Mesendoderm (in vitro differentiated cells): Measurements from ENCODE around the gene CACNA1C.

Experiments
- DNase-seq: peaks from one replicate; pipeline ENCODE4 v3.0.0; 2013
- H2AK5ac ChIP-seq: 2 replicates; pipeline ENCODE4 v1.6.1; 2013; ENCODE audit warnings: low read length, inconsistent platforms
- H2BK120ac ChIP-seq: 2 replicates; pipeline ENCODE4 v1.6.1; 2013; ENCODE audit warnings: low read depth, mild to moderate bottlenecking, low read length, moderate library complexity, mixed read lengths
- H2BK15ac ChIP-seq: replicated peaks from 2 replicates; pipeline ENCODE4 v1.6.1; 2013; ENCODE audit warnings: low read depth, mild to moderate bottlenecking, moderate library complexity
- H2BK5ac ChIP-seq: 2 replicates; pipeline ENCODE4 v1.6.1; 2013; ENCODE audit warnings: low read length, inconsistent platforms
- H3K18ac ChIP-seq: 2 replicates; pipeline ENCODE4 v1.6.1; 2013; ENCODE audit warnings: mild to moderate bottlenecking, low read length, mixed read lengths
- H3K23ac ChIP-seq: one replicate; pipeline ENCODE4 v1.6.1; 2013; ENCODE audit warnings: low read length
- H3K27ac ChIP-seq: 2 replicates; pipeline ENCODE4 v1.5.1; 2013; ENCODE audit warnings: low read depth, mild to moderate bottlenecking, inconsistent platforms, low read length, moderate library complexity
- H3K27me3 ChIP-seq: 2 replicates; pipeline ENCODE4 v1.6.1; 2013; ENCODE audit warnings: low read length, control low read depth, mild to moderate bottlenecking, inconsistent platforms; ENCODE audit not compliant: insufficient read depth, poor library complexity
- H3K36me3 ChIP-seq: 2 replicates; pipeline ENCODE4 v1.6.1; 2013; ENCODE audit warnings: low read length, inconsistent platforms; ENCODE audit not compliant: control insufficient read depth, insufficient read depth
- H3K4ac ChIP-seq: one replicate; pipeline ENCODE4 v1.6.1; 2013; ENCODE audit warnings: low read depth, mild to moderate bottlenecking, low read length, moderate library complexity
- H3K4me1 ChIP-seq: 2 replicates; pipeline ENCODE4 v1.6.1; 2013; ENCODE audit warnings: low read depth, low read length, inconsistent platforms; ENCODE audit not compliant: control insufficient read depth
- H3K4me2 ChIP-seq: 2 replicates; pipeline ENCODE4 v1.6.1; 2013; ENCODE audit warnings: low read length
- H3K4me3 ChIP-seq: 2 replicates; pipeline ENCODE4 v1.5.1; 2013; ENCODE audit warnings: mild to moderate bottlenecking, low read length
- H3K56ac ChIP-seq: one replicate; pipeline ENCODE4 v1.6.1; 2013; ENCODE audit warnings: low read length
- H3K79me1 ChIP-seq: 2 replicates; pipeline ENCODE4 v1.6.1; 2013; ENCODE audit warnings: low read length, inconsistent platforms
- H3K79me2 ChIP-seq: 2 replicates; pipeline ENCODE4 v1.6.1; 2013; ENCODE audit warnings: mild to moderate bottlenecking, low read length; ENCODE audit not compliant: control insufficient read depth, insufficient read depth
- H3K9ac ChIP-seq: 2 replicates; pipeline ENCODE4 v1.6.1; 2013; ENCODE audit warnings: low read length, inconsistent platforms
- H4K5ac ChIP-seq: one replicate; pipeline ENCODE4 v1.6.1; 2013; ENCODE audit warnings: low read length
- H4K8ac ChIP-seq: one replicate; pipeline ENCODE4 v1.6.1; 2013; ENCODE audit warnings: low read depth, mild to moderate bottlenecking, control low read depth, low read length, moderate library complexity
- WGBS: extraction: QIAGEN DNeasy Blood & Tissue Kit; methylation state at CpG from one replicate; pipeline ENCODE4 v1.1.7; 2013; ENCODE audit warnings: low lambda C conversion rate, missing lambda C conversion rate; ENCODE audit not compliant: insufficient coverage; ENCODE audit errors: extremely low coverage; 5-methylcytosine and 5-hydroxymethylcytosine counted together

Gene CACNA1C

GRCh38 chr12:2277492-2278155 lies 224.8 kb downstream of the CACNA1C start:
- Histone ChIP-seq H3K9ac (no peak overlapping the region), H3K4me2 (no peak overlapping the region), H2AK5ac (no peak overlapping the region), H4K8ac (no peak overlapping the region), H3K27ac (no peak overlapping the region), H3K4me3 (no peak overlapping the region), H2BK5ac (no peak overlapping the region), H3K79me1 (no peaks in the 10 kb centered on the region), H3K56ac (no peak overlapping the region), H4K5ac (no peak overlapping the region), H3K36me3 (no peaks in the 10 kb centered on the region), H2BK15ac (no peak overlapping the region), H2BK120ac (no peak overlapping the region), H3K4ac (no peak overlapping the region), H3K27me3 (no peaks in the 10 kb centered on the region), H3K4me1 (no peaks in the 10 kb centered on the region), H3K18ac (no peak overlapping the region), H3K23ac (no peak overlapping the region), H3K79me2 (no peaks in the 10 kb centered on the region)
- no peak for DNase-seq
- WGBS = no CpG with 5 or more reads among the region's 6 CpGs

- no CpG with 5 or more reads among the region's 1 CpG for WGBS
- no peak for DNase-seq
Observed at GRCh38 chr12:2281446-2281845, 228.7 kb downstream of the CACNA1C start.

GRCh38 chr12:2282318-2282717 lies 229.5 kb downstream of the CACNA1C start:
- Histone ChIP-seq H3K27ac (no peak overlapping the region), H3K79me2 (no peaks in the 10 kb centered on the region), H3K27me3 (no peaks in the 10 kb centered on the region), H3K18ac (no peak overlapping the region), H2BK120ac (no peak overlapping the region), H3K4me2 (no peak overlapping the region), H2BK5ac (no peak overlapping the region), H2BK15ac (no peak overlapping the region), H3K56ac (no peak overlapping the region), H4K5ac (no peak overlapping the region), H4K8ac (no peak overlapping the region), H3K79me1 (no peaks in the 10 kb centered on the region), H3K4me3 (no peak overlapping the region), H3K9ac (no peak overlapping the region), H3K23ac (no peak overlapping the region), H2AK5ac (no peak overlapping the region), H3K4me1 (peaks cover 2% of the 10 kb centered on the region), H3K4ac (no peak overlapping the region), H3K36me3 (no peaks in the 10 kb centered on the region)
- no CpG with 5 or more reads among the region's 6 CpGs for WGBS
- peak; percentile 82 for DNase-seq

More at GRCh38 chr12:2281446-2281845, 228.7 kb downstream of the CACNA1C start:
- H2BK15ac ChIP-seq = no peak overlapping the region
- no peaks in the 10 kb centered on the region for H3K36me3 ChIP-seq
- no peak overlapping the region for H3K27ac ChIP-seq
- no peak overlapping the region for H3K18ac ChIP-seq
- H2BK120ac ChIP-seq = no peak overlapping the region
- no peak overlapping the region for H3K4me3 ChIP-seq
- H3K27me3 ChIP-seq = no peaks in the 10 kb centered on the region
- H3K56ac ChIP-seq = no peak overlapping the region
- H3K4ac ChIP-seq = no peak overlapping the region
- H4K8ac ChIP-seq = no peak overlapping the region
- H3K23ac ChIP-seq = no peak overlapping the region
- H3K79me1 ChIP-seq = no peaks in the 10 kb centered on the region
- H4K5ac ChIP-seq = no peak overlapping the region
- H3K4me2 ChIP-seq = no peak overlapping the region
- no peak overlapping the region for H2AK5ac ChIP-seq
- no peak overlapping the region for H3K9ac ChIP-seq
- H3K79me2 ChIP-seq = no peaks in the 10 kb centered on the region
- peaks cover 2% of the 10 kb centered on the region for H3K4me1 ChIP-seq
- no peak overlapping the region for H2BK5ac ChIP-seq

- no CpG with 5 or more reads among the region's 6 CpGs for WGBS
- Histone ChIP-seq H3K23ac (no peak overlapping the region), H3K4me3 (no peak overlapping the region), H2BK5ac (no peak overlapping the region), H3K4me2 (no peak overlapping the region), H3K4me1 (peaks cover 4% of the 10 kb centered on the region), H2BK15ac (no peak overlapping the region), H3K27ac (no peak overlapping the region), H2BK120ac (no peak overlapping the region), H3K36me3 (no peaks in the 10 kb centered on the region), H4K5ac (no peak overlapping the region), H3K79me2 (no peaks in the 10 kb centered on the region), H3K27me3 (no peaks in the 10 kb centered on the region), H3K18ac (no peak overlapping the region), H3K9ac (no peak overlapping the region), H3K79me1 (no peaks in the 10 kb centered on the region), H2AK5ac (no peak overlapping the region), H3K56ac (no peak overlapping the region), H3K4ac (no peak overlapping the region), H4K8ac (no peak overlapping the region)
- DNase-seq = no peak
Observed at GRCh38 chr12:2283480-2283879, 230.7 kb downstream of the CACNA1C start.

GRCh38 chr12:2283916-2284315 lies 231.1 kb downstream of the CACNA1C start:
- Histone ChIP-seq H2BK15ac (no peak overlapping the region), H3K4me3 (no peak overlapping the region), H2BK120ac (no peak overlapping the region), H4K8ac (no peak overlapping the region), H3K23ac (no peak overlapping the region), H3K27ac (no peak overlapping the region), H2BK5ac (no peak overlapping the region), H3K18ac (no peak overlapping the region), H3K79me1 (no peaks in the 10 kb centered on the region), H2AK5ac (no peak overlapping the region), H3K4ac (no peak overlapping the region), H4K5ac (no peak overlapping the region), H3K27me3 (no peaks in the 10 kb centered on the region), H3K4me2 (no peak overlapping the region), H3K36me3 (no peaks in the 10 kb centered on the region), H3K9ac (no peak overlapping the region), H3K56ac (no peak overlapping the region), H3K79me2 (no peaks in the 10 kb centered on the region), H3K4me1 (peaks cover 8% of the 10 kb centered on the region)
- no peak for DNase-seq
- WGBS = no CpG with 5 or more reads among the region's 10 CpGs

- no peaks in the 10 kb centered on the region for H3K36me3 ChIP-seq
- H2AK5ac ChIP-seq = no peak overlapping the region
- H3K27me3 ChIP-seq = no peaks in the 10 kb centered on the region
- H3K9ac ChIP-seq = no peak overlapping the region
- peak overlapping the region; percentile 26 for H3K56ac ChIP-seq
- no peak overlapping the region for H3K23ac ChIP-seq
- no peak overlapping the region for H4K5ac ChIP-seq
- peaks cover 8% of the 10 kb centered on the region for H3K4me1 ChIP-seq
- H4K8ac ChIP-seq = no peak overlapping the region
- no peak overlapping the region for H3K18ac ChIP-seq
- H3K79me1 ChIP-seq = no peaks in the 10 kb centered on the region
- no peak for DNase-seq
- no peak overlapping the region for H3K27ac ChIP-seq
- no peak overlapping the region for H3K4me2 ChIP-seq
- H2BK15ac ChIP-seq = no peak overlapping the region
- H3K4me3 ChIP-seq = no peak overlapping the region
- H2BK120ac ChIP-seq = no peak overlapping the region
- H3K4ac ChIP-seq = no peak overlapping the region
- no peaks in the 10 kb centered on the region for H3K79me2 ChIP-seq
- WGBS = no CpG with 5 or more reads among the region's 10 CpGs
- no peak overlapping the region for H2BK5ac ChIP-seq
Observed at GRCh38 chr12:2284321-2284813, 231.6 kb downstream of the CACNA1C start.
